ENCODE results near the gene CHST3. TPM values are rescaled to one million over a fixed set of nuclear protein-coding genes. Genes with fewer than 3 reads are reported as not detected.
A peak's percentile ranks its signal among the peaks of the same experiment; 100 is the strongest.

CHST3 gene
- polyA plus RNA-seq, 2 of the 4 experiments (the other 2 are of a cell fraction): 12.8 to 23.1 TPM

DNA sequence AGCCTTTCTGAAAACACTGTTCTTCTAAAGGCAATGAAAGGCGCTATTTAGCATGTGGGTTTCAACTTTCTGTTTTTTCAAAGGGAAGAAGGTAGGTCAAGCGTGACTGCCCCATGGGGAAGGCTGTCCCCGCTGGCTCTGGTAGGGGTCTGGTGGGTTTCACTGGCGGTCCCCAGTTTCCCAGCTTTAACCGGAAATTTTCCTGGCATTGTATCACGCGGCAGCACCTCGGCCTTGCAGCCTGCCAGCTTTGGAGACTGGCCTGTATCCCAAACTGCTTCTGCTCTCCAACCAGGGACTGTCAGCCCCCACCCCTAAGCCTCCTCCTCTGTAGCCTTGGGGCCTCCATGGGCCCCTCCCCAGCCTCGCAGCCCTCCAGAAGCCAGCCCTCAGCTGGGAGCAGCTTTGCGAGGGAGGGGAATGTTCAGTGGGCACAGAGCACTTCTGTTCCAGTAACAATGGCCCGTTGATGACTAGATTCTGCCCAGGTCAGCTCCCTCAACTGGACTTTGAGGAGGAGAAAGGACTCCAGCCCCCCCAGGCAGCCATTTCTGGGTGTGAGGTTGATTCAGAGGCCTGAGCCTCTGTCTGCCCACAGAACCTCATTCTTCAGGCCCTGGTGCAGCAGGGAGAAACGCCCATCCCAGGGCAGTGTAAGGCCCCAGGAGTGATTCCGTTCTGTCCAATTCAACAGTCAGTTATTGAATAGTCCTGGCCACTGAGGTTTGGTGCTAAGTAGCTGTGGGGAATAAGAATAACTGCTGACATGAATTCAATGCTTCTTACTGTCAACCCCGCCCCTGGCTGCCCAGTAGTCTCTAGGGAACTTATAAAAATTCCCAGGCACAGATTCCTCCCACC lies 17.1 kb downstream of the CHST3 start:
- no peak for FAIRE-seq
- no peak for ATAC-seq
- ChIA-PET POLR2A (no interaction called here), CTCF (interaction anchor here (1.1 to 8.7 kb wide), 4 partner anchors 9 to 67 kb away, joined by 5 to 48 read pairs (median 8); no protein-coding TSS in a partner anchor)
- TF ChIP-seq E2F6 (IDR thresholded peaks at IDR 0.05; ENCODE audit: borderline replicate concordance, low read depth): no peak
- Histone ChIP-seq H3K4me2 (no peak overlapping the region), H3K4me1 (peaks cover 63% of the 10 kb centered on the region), H3K27ac (peak overlapping the region in 1 of 2 experiments; percentile 44; a peak in 2 of 6 replicates), H3K4me3 (no peak overlapping the region), H3K9me3 (no peaks in the 10 kb centered on the region)
- 86% methylated on average over 12 of the region's 14 CpGs for WGBS (ENCODE audit: missing lambda C conversion rate)
- DNase-seq (ENCODE audit: low read depth in 1 of 2, low spot score in 1 of 2): no peak

- ChIA-PET POLR2A (no interaction called here), CTCF (interaction anchor here (0.8 to 8.7 kb wide), 6 partner anchors 10 to 85 kb away, joined by 3 to 48 read pairs (median 5); no protein-coding TSS in a partner anchor)
- WGBS (ENCODE audit: missing lambda C conversion rate): 80% methylated on average over 1 of the region's 1 CpG
- no peak for FAIRE-seq
- TF ChIP-seq RAD21 (conservative IDR thresholded peaks at IDR 0.05 in 1 of 2, IDR thresholded peaks at IDR 0.05 in 1 of 2): no peak
- TF ChIP-seq CHD2 (IDR thresholded peaks at IDR 0.05; ENCODE audit: low read length, partially characterized antibody): no peak
- no peak for TF ChIP-seq ELK1 (IDR thresholded peaks at IDR 0.05; ENCODE audit: low read depth, low read length)
- no peak for TF ChIP-seq CBX8 (IDR thresholded peaks at IDR 0.05)
- no peak for TF ChIP-seq HES2 (IDR thresholded peaks at IDR 0.05)
- TF ChIP-seq RFX5 (IDR thresholded peaks at IDR 0.05): no peak
- TF ChIP-seq RNF2 (IDR thresholded peaks at IDR 0.05; ENCODE audit: borderline replicate concordance, low read depth): no peak
- no peak for TF ChIP-seq EHMT2 (IDR thresholded peaks at IDR 0.05; ENCODE audit: low read depth)
- TF ChIP-seq HDAC2 (IDR thresholded peaks at IDR 0.05): no peak
- TF ChIP-seq NFE2L2 (conservative IDR thresholded peaks at IDR 0.05; ENCODE audit: low read length): no peak
- TF ChIP-seq PBX3 (IDR thresholded peaks at IDR 0.05): no peak
- no peak for TF ChIP-seq PHF8 (IDR thresholded peaks at IDR 0.05; ENCODE audit: borderline replicate concordance, low read depth)
- TF ChIP-seq, protein P1, sequence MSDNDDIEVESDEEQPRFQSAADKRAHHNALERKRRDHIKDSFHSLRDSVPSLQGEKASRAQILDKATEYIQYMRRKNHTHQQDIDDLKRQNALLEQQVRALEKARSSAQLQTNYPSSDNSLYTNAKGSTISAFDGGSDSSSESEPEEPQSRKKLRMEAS (IDR thresholded peaks at IDR 0.05): no peak
- TF ChIP-seq SREBF2 (IDR thresholded peaks at IDR 0.05): no peak
- TF ChIP-seq CEBPB (IDR thresholded peaks at IDR 0.05): no peak
- TF ChIP-seq, protein P2, sequence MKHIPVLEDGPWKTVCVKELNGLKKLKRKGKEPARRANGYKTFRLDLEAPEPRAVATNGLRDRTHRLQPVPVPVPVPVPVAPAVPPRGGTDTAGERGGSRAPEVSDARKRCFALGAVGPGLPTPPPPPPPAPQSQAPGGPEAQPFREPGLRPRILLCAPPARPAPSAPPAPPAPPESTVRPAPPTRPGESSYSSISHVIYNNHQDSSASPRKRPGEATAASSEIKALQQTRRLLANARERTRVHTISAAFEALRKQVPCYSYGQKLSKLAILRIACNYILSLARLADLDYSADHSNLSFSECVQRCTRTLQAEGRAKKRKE (CRISPR knock-in tag; IDR thresholded peaks at IDR 0.05; ENCODE audit: low read depth): no peak
- no peaks in the 10 kb centered on the region for H3K9me3 ChIP-seq
- no peak for ATAC-seq
- no peak overlapping the region for H3K4me2 ChIP-seq
- H3K27ac ChIP-seq: peak overlapping the region in 1 of 2 experiments; percentile 44; a peak in 2 of 6 replicates
- H3K4me3 ChIP-seq: no peak overlapping the region
- no peak for DNase-seq (ENCODE audit: low read depth in 1 of 2, low spot score in 1 of 2)
- peaks cover 57% of the 10 kb centered on the region for H3K4me1 ChIP-seq
Observed at GRCh38 chr10:71981876-71982230, 17.7 kb downstream of the CHST3 start.

All from A549 (cell line).